Natural killer cell (primary cell): ENCODE results near the gene MYF5. TPM values are rescaled to one million over a fixed set of nuclear protein-coding genes. Genes with fewer than 3 reads are reported as not detected.

Experiments
- ATAC-seq, 3 donors: fragments of 150-1000 bp in 2 of 3; fragments of 200-7000 bp in 1 of 3; cut with Tn5 transposase; 1 replicate in 1 of 3; 2 replicates in 2 of 3; pipeline ENCODE4 v1.10.0; 2021; ENCODE audit warnings: mild to moderate bottlenecking in 2 of 3, moderate library complexity in 2 of 3
- DNase-seq, 2 donors: peaks; one replicate each; pipeline versions ENCODE4 v3.0.0 to v3.0.0-alpha.2; 2013 to 2021; ENCODE audit warnings: mixed read lengths in 1 of 2
- H3K27ac ChIP-seq: one replicate; pipeline ENCODE4 v1.5.1; 2013; ENCODE audit warnings: mild to moderate bottlenecking, low read length
- H3K27me3 ChIP-seq: one replicate; pipeline ENCODE4 v1.6.1; 2013; ENCODE audit warnings: low read length; ENCODE audit not compliant: control insufficient read depth, insufficient read depth
- H3K36me3 ChIP-seq: one replicate; pipeline ENCODE4 v1.6.1; 2013; ENCODE audit warnings: low read length; ENCODE audit not compliant: control insufficient read depth, insufficient read depth
- H3K4me1 ChIP-seq: one replicate; pipeline ENCODE4 v1.6.1; 2013; ENCODE audit warnings: low read length; ENCODE audit not compliant: control insufficient read depth, insufficient read depth
- H3K4me3 ChIP-seq: one replicate; pipeline ENCODE4 v1.5.1; 2013; ENCODE audit warnings: low read length
- H3K9me3 ChIP-seq: one replicate; pipeline ENCODE4 v1.6.1; 2013; ENCODE audit warnings: low read length; ENCODE audit not compliant: control insufficient read depth, insufficient read depth
- H3K27ac Mint-ChIP-seq, 2 donors: one replicate each; pipeline ENCODE4 v1.8.0; 2022; ENCODE audit warnings: mild to moderate bottlenecking in 2 of 2, mixed read lengths in 2 of 2, moderate library complexity in 1 of 2
- H3K27me3 Mint-ChIP-seq, 2 donors: one replicate each; pipeline ENCODE4 v1.8.0; 2022; ENCODE audit warnings: low read depth in 2 of 2, mixed read lengths in 2 of 2
- H3K36me3 Mint-ChIP-seq: one replicate; pipeline ENCODE4 v1.8.0; 2022; ENCODE audit warnings: mixed read lengths
- H3K4me1 Mint-ChIP-seq, 2 donors: one replicate each; pipeline ENCODE4 v1.8.0; 2022; ENCODE audit warnings: mixed read lengths in 2 of 2
- H3K4me3 Mint-ChIP-seq: one replicate; pipeline ENCODE4 v1.8.0; 2022; ENCODE audit warnings: mild to moderate bottlenecking, moderate library complexity, mixed read lengths
- H3K9me3 Mint-ChIP-seq, 2 donors: one replicate each; pipeline ENCODE4 v1.8.0; 2022; ENCODE audit warnings: mixed read lengths in 2 of 2
- WGBS: methylation state at CpG from one replicate; pipeline ENCODE4 v1.1.7; 2013; ENCODE audit warnings: missing lambda C conversion rate; ENCODE audit not compliant: insufficient coverage; 5-methylcytosine and 5-hydroxymethylcytosine counted together
- intact Hi-C: fragments of 100-400 bp; cut with micrococcal nuclease; formaldehyde crosslinking; loops from one replicate; pipeline ENCODE4 v1.14.2; 2022
- total RNA-seq, 4 donors: library from RNA; stranded (reverse); fragments of 120-200 nt in 1 of 4; gene quantifications; one replicate each; pipeline versions ENCODE4 v1.2.3 to v1.2.4, GENCODE V29; 2013 to 2022
- TF ChIP-seq, protein P1 (sequence below): fragments of 200-600 bp; IDR thresholded peaks from one replicate; pipeline ENCODE4 v1.8.0; 2022; ENCODE audit warnings: antibody characterized with exemption

Gene MYF5
- total RNA-seq, 3 donors from 2014 or later (not counting 1 experiment from before 2014, with no cell fraction given): not detected

DNA sequence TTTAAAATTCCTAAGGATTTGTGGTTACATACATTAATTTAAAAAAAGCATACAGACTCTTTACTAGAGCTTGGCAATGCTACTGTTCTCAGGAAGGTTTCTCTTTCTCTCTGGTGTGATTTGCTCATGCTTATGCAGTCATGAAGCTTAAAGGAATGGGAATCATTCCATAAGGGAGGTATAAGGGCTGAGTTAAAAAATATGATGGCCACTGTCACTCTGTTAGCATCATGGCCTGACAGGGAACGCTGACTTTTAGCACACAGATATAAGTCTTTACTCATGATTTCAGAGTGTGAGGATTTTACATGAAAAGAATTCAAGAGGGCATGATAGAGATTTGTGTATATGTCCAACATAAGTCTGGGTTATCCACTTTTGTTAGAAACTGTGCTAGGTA is 3.8 kb downstream of the MYF5 start:
- H3K9me3 Mint-ChIP-seq: no peaks in the 10 kb centered on the region
- intact Hi-C loops: no loop called here
- no peaks in the 10 kb centered on the region for H3K36me3 ChIP-seq
- H3K27ac Mint-ChIP-seq: no peak overlapping the region
- DNase-seq (no peak), ATAC-seq (no peak)
- WGBS: 70% methylated on average over 1 of the region's 1 CpG
- H3K36me3 Mint-ChIP-seq: no peaks in the 10 kb centered on the region
- TF ChIP-seq, protein P1, sequence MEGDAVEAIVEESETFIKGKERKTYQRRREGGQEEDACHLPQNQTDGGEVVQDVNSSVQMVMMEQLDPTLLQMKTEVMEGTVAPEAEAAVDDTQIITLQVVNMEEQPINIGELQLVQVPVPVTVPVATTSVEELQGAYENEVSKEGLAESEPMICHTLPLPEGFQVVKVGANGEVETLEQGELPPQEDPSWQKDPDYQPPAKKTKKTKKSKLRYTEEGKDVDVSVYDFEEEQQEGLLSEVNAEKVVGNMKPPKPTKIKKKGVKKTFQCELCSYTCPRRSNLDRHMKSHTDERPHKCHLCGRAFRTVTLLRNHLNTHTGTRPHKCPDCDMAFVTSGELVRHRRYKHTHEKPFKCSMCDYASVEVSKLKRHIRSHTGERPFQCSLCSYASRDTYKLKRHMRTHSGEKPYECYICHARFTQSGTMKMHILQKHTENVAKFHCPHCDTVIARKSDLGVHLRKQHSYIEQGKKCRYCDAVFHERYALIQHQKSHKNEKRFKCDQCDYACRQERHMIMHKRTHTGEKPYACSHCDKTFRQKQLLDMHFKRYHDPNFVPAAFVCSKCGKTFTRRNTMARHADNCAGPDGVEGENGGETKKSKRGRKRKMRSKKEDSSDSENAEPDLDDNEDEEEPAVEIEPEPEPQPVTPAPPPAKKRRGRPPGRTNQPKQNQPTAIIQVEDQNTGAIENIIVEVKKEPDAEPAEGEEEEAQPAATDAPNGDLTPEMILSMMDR: no peak
- H3K27me3 ChIP-seq: no peaks in the 10 kb centered on the region
- H3K4me1 ChIP-seq: no peaks in the 10 kb centered on the region
- H3K27ac ChIP-seq: no peak overlapping the region
- no peak overlapping the region for H3K4me3 Mint-ChIP-seq
- H3K4me1 Mint-ChIP-seq: no peaks in the 10 kb centered on the region
- H3K9me3 ChIP-seq: no peaks in the 10 kb centered on the region
- no peak overlapping the region for H3K4me3 ChIP-seq
- H3K27me3 Mint-ChIP-seq: peaks cover 6 to 11% of the 10 kb centered on the region in 2 donors

DNA sequence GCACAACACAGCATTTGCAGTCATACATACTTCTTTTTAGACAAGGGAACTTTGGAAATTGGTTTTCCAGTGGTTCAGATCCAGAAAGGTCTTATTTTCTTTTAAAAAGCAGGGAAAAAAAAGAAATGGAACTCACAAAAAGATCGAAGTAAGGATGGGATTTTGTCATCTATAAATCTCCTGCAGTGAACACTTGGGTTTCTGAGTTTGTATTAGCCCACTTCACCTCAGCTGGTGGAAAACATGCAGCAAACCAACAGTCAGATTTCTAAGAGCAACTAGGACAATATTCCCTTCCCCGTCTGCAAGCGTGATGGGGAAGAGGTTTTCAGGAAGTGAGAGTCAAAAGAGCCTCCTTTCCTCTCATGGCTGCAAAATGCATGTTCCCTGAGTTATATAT is 4.6 kb downstream of the MYF5 start:
- Mint-ChIP-seq H3K36me3 (no peaks in the 10 kb centered on the region), H3K4me1 (no peaks in the 10 kb centered on the region)

DNA sequence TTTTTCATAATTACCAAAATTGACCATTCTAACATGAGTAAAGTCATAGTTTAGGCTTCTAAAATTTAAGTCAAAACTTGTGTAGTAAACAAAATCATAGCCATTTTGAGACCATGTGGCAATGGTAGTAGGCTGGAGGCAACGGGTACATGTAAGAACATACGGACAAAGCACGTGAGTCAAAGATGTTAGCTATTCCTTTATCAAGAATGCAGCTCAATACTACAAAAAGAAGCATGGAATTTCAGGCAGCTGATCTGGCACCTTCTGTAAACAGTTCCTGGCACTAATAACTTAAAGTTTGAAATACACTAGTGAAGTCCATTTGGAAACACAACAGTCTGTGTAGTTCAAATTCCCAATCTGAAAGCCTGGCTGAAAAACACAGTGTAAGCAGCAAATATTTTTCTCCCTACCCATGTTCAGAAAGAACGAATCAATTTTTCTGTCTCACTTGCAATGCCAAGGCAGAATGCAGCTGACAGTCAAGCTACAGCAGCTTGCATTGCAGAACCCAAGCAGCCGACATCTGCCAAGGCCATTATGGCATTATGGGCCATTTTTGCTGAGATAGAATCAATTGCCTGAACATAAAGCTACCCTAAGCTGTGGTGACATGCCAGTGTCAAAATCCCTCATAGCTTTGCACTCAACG is 29.3 kb downstream of the MYF5 start:
- Mint-ChIP-seq H3K9me3 (peaks cover 5 to 7% of the 10 kb centered on the region in 2 donors), H3K4me1 (no peaks in the 10 kb centered on the region), H3K27ac (no peak overlapping the region), H3K4me3 (no peak overlapping the region), H3K27me3 (no peaks in the 10 kb centered on the region), H3K36me3 (no peaks in the 10 kb centered on the region)
- Histone ChIP-seq H3K9me3 (no peaks in the 10 kb centered on the region), H3K27ac (no peak overlapping the region), H3K4me1 (no peaks in the 10 kb centered on the region), H3K4me3 (no peak overlapping the region), H3K27me3 (no peaks in the 10 kb centered on the region), H3K36me3 (no peaks in the 10 kb centered on the region)
- intact Hi-C loops: no loop called here
- 62% methylated on average over 6 of the region's 6 CpGs for WGBS
- DNase-seq: no peak
- no peak for ATAC-seq
- TF ChIP-seq, protein P1: no peak

More for the DNA sequence above, 4.6 kb downstream of the MYF5 start:
- Mint-ChIP-seq H3K27ac (no peak overlapping the region), H3K4me3 (no peak overlapping the region), H3K9me3 (no peaks in the 10 kb centered on the region), H3K27me3 (peaks cover 0 to 3% of the 10 kb centered on the region in 2 donors)
- Histone ChIP-seq H3K4me3 (no peak overlapping the region), H3K4me1 (no peaks in the 10 kb centered on the region), H3K36me3 (no peaks in the 10 kb centered on the region), H3K27me3 (no peaks in the 10 kb centered on the region), H3K27ac (no peak overlapping the region), H3K9me3 (no peaks in the 10 kb centered on the region)
- TF ChIP-seq, protein P1: no peak
- 73% methylated on average over 1 of the region's 3 CpGs for WGBS
- ATAC-seq (no peak), DNase-seq (no peak)
- intact Hi-C loops: no loop called here

DNA sequence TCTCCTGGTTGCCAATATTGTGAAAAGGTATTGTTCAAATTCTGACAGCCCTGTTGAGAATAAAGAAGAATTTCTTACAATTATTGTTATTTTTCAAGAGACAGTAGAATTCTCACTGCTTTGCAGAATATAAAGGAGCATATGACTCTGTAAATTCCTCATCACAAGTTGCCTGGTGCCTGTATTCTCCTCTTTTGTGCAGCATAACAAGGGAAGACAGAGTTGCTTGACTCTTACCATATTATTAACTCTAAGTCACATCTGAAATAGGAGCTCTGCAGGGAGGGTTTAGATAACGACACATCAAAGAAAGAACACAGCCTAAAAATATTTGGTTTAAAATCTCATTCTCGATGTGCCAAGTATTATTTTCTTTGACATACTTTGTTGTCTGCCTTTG is 31.1 kb downstream of the MYF5 start:
- Mint-ChIP-seq H3K27ac (no peak overlapping the region), H3K4me3 (no peak overlapping the region), H3K9me3 (peaks cover 8 to 12% of the 10 kb centered on the region in 2 donors), H3K36me3 (no peaks in the 10 kb centered on the region), H3K4me1 (no peaks in the 10 kb centered on the region), H3K27me3 (no peaks in the 10 kb centered on the region)
- 78% methylated on average over 2 of the region's 2 CpGs for WGBS
- Histone ChIP-seq H3K27ac (no peak overlapping the region), H3K9me3 (no peaks in the 10 kb centered on the region), H3K4me1 (no peaks in the 10 kb centered on the region), H3K4me3 (no peak overlapping the region), H3K27me3 (no peaks in the 10 kb centered on the region), H3K36me3 (no peaks in the 10 kb centered on the region)
- DNase-seq (no peak), ATAC-seq (no peak)
- TF ChIP-seq, protein P1: no peak
- intact Hi-C loops: no loop called here
